ENCODE measurements around the gene GPC5.

Gene GPC5

GRCh38 chr13:91909617-91910016, 511.2 kb downstream of the GPC5 start:
- H3K4me3 ChIP-seq (IDR thresholded peaks at IDR 0.05; ENCODE audit: insufficient read depth, low read depth, low read length), result no peak overlapping the region
- H3K4me1 ChIP-seq (ENCODE audit: low read depth, poor library complexity, severe bottlenecking), result no peaks in the 10 kb centered on the region
- no peak overlapping the region for H3K9ac ChIP-seq
- no peak for TF ChIP-seq CTCF (conservative IDR thresholded peaks at IDR 0.05; ENCODE audit: low read depth, low read length)
- H4K20me1 ChIP-seq (ENCODE audit: insufficient read depth), result no peaks in the 10 kb centered on the region
- no peaks in the 10 kb centered on the region for H3K36me3 ChIP-seq (ENCODE audit: insufficient read depth)
- no peak overlapping the region for H3K4me2 ChIP-seq
- no peak overlapping the region for H3K27ac ChIP-seq
- H2AFZ ChIP-seq (ENCODE audit: low read depth), result no peak overlapping the region
- H3K27me3 ChIP-seq (ENCODE audit: insufficient read depth, low read depth), result no peaks in the 10 kb centered on the region
- no peaks in the 10 kb centered on the region for H3K79me2 ChIP-seq (ENCODE audit: insufficient read depth, low read depth)

- Histone ChIP-seq H3K27me3 (ENCODE audit: insufficient read depth, low read depth) (no peaks in the 10 kb centered on the region), H3K27ac (no peak overlapping the region), H3K4me3 (IDR thresholded peaks at IDR 0.05; ENCODE audit: insufficient read depth, low read depth, low read length) (no peak overlapping the region), H3K79me2 (ENCODE audit: insufficient read depth, low read depth) (no peaks in the 10 kb centered on the region), H3K4me2 (no peak overlapping the region), H2AFZ (ENCODE audit: low read depth) (no peak overlapping the region), H4K20me1 (ENCODE audit: insufficient read depth) (no peaks in the 10 kb centered on the region), H3K9ac (no peak overlapping the region), H3K36me3 (ENCODE audit: insufficient read depth) (no peaks in the 10 kb centered on the region), H3K4me1 (ENCODE audit: low read depth, poor library complexity, severe bottlenecking) (no peaks in the 10 kb centered on the region)
- no peak; the same call in 1 of the 2 replicates for TF ChIP-seq CTCF (conservative IDR thresholded peaks at IDR 0.05; ENCODE audit: low read depth, low read length)
Measured at GRCh38 chr13:91922969-91923592, 524.7 kb downstream of the GPC5 start.

- Histone ChIP-seq H4K20me1 (ENCODE audit: insufficient read depth) (no peaks in the 10 kb centered on the region), H3K4me1 (ENCODE audit: low read depth, poor library complexity, severe bottlenecking) (no peaks in the 10 kb centered on the region), H3K27ac (no peak overlapping the region), H3K36me3 (ENCODE audit: insufficient read depth) (no peaks in the 10 kb centered on the region), H3K4me2 (no peak overlapping the region), H3K27me3 (ENCODE audit: insufficient read depth, low read depth) (no peaks in the 10 kb centered on the region), H3K4me3 (IDR thresholded peaks at IDR 0.05; ENCODE audit: insufficient read depth, low read depth, low read length) (no peak overlapping the region), H3K79me2 (ENCODE audit: insufficient read depth, low read depth) (no peaks in the 10 kb centered on the region), H2AFZ (ENCODE audit: low read depth) (no peak overlapping the region), H3K9ac (no peak overlapping the region)
- no peak for TF ChIP-seq CTCF (conservative IDR thresholded peaks at IDR 0.05; ENCODE audit: low read depth, low read length)
Measured at GRCh38 chr13:91930687-91931086, 532.3 kb downstream of the GPC5 start.

- Histone ChIP-seq H3K36me3 (ENCODE audit: insufficient read depth) (no peaks in the 10 kb centered on the region), H4K20me1 (ENCODE audit: insufficient read depth) (no peaks in the 10 kb centered on the region)
Measured at GRCh38 chr13:91934354-91934753, 535.9 kb downstream of the GPC5 start.

More at GRCh38 chr13:91934354-91934753, 535.9 kb downstream of the GPC5 start:
- Histone ChIP-seq H3K4me2 (no peak overlapping the region), H3K4me1 (ENCODE audit: low read depth, poor library complexity, severe bottlenecking) (no peaks in the 10 kb centered on the region), H3K4me3 (IDR thresholded peaks at IDR 0.05; ENCODE audit: insufficient read depth, low read depth, low read length) (no peak overlapping the region), H2AFZ (ENCODE audit: low read depth) (no peak overlapping the region), H3K27me3 (ENCODE audit: insufficient read depth, low read depth) (no peaks in the 10 kb centered on the region), H3K9ac (no peak overlapping the region), H3K79me2 (ENCODE audit: insufficient read depth, low read depth) (no peaks in the 10 kb centered on the region), H3K27ac (no peak overlapping the region)
- no peak for TF ChIP-seq CTCF (conservative IDR thresholded peaks at IDR 0.05; ENCODE audit: low read depth, low read length)
